ENCODE data around the gene IFIT3.

Gene IFIT3

DNA sequence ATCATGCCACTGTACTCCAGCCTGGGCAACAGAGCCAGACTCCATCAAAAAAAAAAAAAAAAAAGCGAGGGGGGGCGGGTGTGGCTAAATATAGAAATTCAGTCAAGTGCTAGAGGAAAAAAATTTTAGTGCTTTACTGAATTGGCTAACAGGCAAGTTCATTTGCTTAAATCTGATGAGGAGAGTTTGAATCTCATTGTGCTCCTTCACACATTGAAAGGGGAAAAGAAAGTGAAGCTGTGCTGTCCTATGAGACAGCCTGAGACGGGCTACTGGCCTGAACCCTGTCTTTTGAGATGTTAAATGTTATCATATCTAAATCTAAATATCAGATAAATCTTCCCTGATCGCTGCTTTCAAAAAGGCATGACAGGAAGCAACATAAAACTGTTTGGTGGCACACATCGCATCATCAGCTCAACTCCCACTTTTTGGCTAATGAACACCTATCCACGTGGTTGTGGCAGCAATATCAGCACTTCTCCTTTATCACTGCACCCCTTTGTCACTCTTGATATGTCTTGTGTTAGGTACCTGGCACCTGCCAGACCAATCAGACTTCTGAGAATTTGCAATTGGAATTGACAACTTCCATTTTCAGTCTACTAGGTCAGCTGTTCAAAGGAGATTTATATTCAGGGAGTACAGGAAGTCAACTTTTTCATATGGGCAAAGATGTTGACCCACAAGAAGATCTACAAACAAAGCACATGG is 36.1 kb downstream of the IFIT3 start:
- DNase-seq = no peak

- DNase-seq = no peak
These were observed 36.7 kb downstream of the IFIT3 start for GRCh38 chr10:89364531-89364930.

GRCh38 chr10:89367529-89367928 is 39.7 kb downstream of the IFIT3 start:
- no peak for DNase-seq

GRCh38 chr10:89368129-89368528 is 40.3 kb downstream of the IFIT3 start:
- DNase-seq = no peak

DNA sequence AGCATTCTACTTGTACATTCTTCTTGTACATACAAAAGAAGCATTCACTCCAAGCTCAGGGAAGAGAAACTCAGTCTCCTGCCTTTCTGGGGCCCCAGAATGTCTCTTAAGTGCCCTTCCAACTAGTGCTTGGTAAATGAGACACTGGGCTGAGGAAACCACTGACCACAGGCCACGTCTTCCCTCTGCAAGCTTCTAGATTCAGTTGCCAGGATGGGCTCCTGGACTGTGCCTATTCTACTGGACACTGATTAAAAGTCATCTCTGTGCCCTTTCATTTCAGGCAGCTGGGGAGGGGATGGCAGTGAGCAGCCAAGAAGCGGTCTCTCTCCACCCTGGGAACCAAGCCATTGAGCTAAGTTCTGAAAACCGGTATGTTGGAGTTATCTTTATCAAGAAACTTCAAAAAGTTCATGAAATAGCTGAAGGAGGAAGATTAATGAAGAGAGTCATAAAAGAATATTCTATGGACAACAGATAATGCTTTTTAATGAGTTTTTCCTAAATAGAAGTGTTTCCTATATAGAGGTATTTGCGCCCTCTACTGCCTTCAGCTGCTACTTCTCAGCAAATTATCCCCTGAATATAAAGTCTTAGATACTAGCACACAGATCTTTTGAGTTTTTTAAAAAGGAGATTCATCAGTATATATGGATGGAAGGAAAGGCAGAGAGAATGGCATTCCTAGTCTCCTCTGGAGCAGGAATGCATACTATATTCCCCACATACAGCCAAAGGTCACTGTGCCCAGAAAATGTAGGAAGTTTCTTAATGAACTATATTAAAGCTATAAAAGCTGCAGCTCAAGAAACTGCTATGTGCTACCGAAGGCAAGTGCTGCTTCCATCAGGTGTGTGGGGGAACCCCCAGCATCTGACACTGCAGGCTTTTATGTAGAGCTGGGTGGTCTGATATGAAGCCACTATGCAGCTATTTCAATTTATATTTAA is 41.6 kb downstream of the IFIT3 start:
- DNase-seq = peak in 1 of 2 donors; percentile 38

GRCh38 chr10:89371079-89371478 is 43.3 kb downstream of the IFIT3 start:
- DNase-seq = no peak

GRCh38 chr10:89371987-89372386 is 44.2 kb downstream of the IFIT3 start:
- DNase-seq = no peak

GRCh38 chr10:89373916-89374711 is 46.3 kb downstream of the IFIT3 start:
- DNase-seq = no peak

DNA sequence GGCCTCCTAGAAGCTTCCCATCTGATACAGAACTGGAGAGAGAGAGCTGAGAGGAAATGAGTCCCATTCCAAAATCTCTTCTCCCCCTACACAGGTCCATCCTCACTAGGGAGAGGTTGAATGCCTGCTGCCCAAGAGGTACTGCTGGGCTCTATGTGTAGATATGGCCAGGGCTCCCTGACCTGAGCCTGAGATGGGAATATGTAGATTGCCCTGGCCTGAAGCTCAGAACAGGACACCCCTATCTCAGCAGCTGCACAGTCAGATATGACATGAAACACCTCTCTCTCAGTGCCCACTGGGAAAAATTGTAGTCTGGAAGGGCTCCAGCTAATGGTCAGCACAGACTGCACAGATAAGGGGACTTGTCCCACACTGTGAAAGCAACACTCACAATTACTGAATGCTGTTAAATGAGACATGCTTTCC is 46.9 kb downstream of the IFIT3 start:
- DNase-seq = no peak

GRCh38 chr10:89377705-89378637 is 50.2 kb downstream of the IFIT3 start, which contains the start of gene IFIT1B:
IFIT1B (plus strand) TSS chr10:89378056; CDS start chr10:89378136, 80 bp downstream.
- no peak for DNase-seq

- DNase-seq = no peak
These were observed 51.3 kb downstream of the IFIT3 start for GRCh38 chr10:89379103-89379502.

- no peak for DNase-seq
These were observed 55.0 kb downstream of the IFIT3 start for GRCh38 chr10:89382757-89383156.

DNA sequence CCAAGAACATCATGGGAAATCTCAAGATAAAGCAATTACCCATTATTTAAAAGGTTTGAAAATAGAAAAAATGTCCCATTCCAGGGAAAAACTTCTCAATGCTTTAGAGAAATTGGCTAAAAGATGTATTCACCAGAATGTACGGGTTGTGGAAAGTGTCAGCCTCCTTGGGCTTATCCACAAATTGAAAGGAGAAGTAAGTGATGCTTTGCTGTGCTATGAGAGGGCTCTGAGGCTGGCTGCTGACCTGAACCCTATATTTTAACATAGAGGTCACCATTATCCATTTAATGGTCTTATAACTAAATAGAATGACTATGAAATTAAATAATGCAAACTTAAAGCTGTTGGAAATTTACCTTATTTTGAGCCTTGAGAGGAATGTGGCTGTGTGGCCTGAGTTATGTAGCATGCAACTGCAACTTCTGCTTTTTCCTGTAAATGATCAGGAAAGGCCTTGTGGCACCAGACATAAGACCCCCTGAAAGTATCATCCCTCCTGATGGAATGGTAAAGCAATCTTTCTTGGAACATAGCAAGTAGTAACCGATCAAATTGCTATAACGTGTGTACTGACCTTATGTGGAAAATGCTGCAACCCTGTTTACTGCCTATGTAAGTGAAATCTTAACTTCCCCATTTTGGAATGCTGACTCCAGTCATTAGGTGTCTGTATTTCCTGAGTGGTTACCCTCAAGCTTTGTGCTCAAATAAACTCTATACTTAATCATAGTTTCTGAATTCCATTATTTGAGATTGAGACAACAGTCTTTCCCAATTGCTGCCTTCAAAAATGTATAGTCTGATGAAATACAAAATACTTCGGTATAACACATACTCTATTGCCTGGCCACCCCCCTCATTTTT is 56.9 kb downstream of the IFIT3 start:
- DNase-seq = no peak

GRCh38 chr10:89388806-89389205 is 61.0 kb downstream of the IFIT3 start:
- no peak for DNase-seq

GRCh38 chr10:89389254-89389653 is 61.5 kb downstream of the IFIT3 start:
- no peak for DNase-seq

All from activated CD4-positive, alpha-beta T cell treated with anti-CD3 and anti-CD28 coated beads for 4 hours (primary cell).